Germinal center (tissue), 1 donor: ENCODE results near the gene NAALADL2.
"Not testable (repeated sequence)": the region's sequence is repeated elsewhere in the genome, so short reads cannot be mapped to it uniquely, and the experiment has no call there.

ENCODE experiments used
- DNase-seq: peaks from one replicate; pipeline ENCODE4 v3.0.0; 2012; ENCODE audit warnings: mixed read lengths, low spot score

The NAALADL2 gene

DNA sequence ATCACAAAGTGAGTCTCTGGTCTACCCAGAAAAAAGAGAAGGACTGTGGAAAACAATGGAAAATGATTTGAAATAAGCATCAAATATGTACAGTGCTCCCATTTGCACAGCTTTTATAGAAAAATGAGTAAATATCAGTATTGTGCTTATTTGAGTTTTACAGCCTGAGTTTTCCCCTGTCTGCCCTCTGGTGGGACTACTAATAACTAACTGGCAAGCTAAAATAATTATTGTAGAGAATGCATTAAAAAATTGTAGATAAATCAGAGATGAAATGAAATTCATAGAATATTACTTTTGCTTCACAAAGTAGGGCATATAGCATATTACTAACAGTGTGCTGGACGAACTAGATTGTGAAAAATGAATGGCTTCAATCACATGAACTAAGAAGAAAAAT is 287.1 kb downstream of the NAALADL2 start:
- DNase-seq, result no peak

DNA sequence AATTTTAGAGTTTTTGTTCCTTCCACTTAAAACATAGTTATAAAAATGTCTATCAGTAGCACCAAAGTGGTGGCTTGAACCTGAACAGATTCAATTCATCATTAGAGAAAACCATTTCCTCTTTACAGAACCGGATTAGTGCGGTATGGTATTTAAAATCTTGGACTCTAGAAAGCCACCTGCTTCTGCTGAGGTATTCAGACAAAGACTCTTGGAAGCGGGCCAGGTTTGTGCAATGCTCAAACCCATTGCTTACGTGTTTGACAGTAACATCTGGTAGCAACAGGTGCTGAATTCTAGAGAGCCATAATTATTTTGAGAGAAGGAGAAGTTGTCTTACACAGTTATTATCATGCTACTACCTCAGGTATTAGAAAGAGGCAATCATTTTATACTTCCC is 290.5 kb downstream of the NAALADL2 start:
- DNase-seq, result no peak

DNA sequence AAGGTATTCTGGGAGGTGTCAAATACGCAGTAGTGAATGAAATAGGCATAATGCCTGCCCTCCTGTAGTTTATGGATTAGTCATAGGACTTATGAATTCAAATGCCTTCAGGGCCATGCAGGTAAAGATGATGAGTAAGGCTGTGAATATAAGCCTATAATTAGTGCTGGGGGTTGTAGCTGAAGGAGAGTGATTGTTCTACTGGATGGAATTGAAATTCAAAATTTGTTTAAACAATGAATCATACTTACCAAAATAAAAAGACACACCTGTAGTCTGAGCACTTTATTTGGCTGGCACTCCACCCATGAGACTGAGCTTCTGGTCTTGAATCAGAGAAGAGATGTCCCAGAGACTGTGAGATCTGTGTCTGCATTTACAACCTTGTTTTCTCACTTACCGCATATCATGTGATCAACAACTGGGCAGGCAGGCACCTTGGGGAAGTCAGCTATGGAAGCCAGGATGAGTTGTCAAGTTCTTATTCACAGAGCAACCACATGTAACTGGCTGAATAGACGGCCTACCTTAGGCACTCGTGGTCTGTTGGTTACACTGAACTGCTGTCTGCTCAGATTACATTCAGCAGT is 291.8 kb downstream of the NAALADL2 start:
- DNase-seq, result no peak

DNA sequence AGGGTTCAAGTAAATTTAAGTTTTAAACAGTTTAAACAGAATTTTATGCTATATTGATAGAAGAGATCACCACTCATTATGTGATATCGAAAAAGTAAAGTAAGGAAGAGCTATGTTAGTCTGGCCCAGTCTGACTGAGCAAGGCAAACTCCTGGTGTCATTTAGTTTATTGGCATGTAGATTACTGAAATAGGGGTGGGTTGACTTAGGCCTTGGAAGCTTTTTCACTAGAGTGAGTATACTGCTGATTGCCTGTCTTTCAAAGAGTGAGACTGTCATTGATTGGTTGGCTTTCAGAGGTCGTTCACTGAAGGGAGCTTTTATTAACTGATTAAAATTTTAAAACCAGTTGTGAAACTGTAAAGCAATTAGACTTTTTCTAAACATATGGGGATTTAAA is 294.5 kb downstream of the NAALADL2 start:
- DNase-seq, result no peak

DNA sequence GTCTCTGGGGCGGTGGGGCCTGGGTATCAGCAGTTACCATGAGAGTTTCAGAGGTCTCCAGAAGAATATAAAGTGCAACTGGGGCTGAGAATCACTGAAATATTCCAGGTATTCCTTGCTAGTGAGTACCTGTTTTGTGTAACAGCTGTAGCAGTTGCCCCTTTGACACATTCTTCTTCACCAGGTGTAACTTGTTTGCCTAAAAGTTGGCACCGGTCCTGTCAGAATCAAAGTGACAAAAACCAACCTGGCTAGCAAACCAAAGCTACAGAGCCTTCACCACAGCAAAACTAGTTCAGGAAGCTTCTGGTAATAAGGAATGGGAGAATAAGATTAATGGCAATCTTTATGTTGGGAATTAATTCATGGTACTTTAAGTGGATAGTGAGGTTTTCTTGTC is 296.0 kb downstream of the NAALADL2 start:
- DNase-seq, result no peak

DNA sequence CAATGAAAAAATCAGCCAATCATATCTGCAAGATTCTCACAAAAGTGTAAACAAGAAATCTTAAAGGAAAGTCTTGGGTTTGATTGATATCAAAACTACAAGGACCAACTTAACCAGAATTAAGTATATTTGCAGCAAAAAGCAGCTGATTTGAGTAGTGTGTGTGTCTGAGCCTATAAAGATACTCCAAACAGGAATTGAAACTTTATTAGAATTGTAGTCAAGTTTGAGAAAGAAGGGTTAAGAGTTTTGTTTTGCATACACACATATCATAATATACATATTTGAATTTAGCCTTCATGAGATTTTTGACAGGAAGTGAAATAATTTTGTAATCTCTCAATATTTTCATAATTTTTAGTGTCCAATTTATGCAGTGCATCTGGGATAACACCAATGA is 300.1 kb downstream of the NAALADL2 start:
- no peak for DNase-seq

DNA sequence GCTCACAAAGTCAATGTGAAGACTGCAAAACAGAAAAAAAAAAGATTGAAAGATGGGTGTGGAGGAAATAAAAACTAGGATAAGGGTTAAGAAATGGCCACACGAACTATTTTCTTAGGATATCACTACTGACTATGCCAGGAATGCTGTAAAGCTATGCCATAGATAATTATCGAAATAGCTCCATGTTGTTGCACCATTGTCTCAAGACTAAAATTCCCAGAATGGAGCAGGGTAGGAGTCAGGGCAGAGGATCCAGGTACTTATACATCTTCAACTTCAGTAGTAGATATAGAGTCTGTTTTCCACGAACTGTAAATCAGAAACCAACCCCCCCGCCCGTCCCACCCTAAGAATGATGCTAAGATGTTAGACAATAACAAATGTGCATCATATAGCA is 302.2 kb downstream of the NAALADL2 start:
- DNase-seq, result no peak

DNA sequence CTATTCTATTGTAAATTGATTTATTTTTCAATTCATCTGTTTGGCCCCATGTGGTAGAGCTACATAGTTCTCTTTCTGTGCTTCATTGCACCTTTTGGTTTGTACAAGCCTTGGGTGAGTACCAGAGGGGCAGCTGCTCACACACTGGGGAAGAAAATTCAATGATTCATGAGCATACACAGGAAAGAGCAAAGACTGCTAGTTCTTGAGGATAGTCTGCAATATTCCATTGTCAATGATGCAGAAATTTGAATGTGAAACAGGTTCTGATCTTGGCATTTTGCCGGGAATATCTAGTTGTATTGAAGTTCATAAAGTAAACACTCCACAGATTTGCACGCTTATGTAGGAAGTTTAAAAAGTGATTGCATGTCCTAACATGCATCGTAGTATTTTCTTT is 304.6 kb downstream of the NAALADL2 start:
- DNase-seq, result no peak

DNA sequence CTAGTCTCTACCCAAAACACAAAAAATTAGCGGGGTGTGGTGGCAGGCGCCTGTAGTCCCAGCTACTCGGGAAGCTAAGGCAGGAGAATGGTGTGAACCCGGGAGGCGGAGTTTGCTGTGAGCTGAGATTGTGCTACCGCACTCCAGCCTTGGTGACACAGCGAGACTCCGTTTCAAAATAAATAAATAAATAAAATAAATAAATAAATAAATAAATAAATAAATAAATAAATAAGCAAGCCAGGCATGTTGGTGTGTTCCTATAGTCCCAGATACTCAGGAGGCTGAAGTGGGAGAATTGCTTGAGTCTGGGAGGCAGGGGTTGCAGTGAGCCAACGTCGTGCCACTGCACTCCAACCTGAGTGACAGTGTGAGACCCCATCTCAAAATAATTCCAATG is 314.0 kb downstream of the NAALADL2 start:
- not testable (repeated sequence) for DNase-seq

DNA sequence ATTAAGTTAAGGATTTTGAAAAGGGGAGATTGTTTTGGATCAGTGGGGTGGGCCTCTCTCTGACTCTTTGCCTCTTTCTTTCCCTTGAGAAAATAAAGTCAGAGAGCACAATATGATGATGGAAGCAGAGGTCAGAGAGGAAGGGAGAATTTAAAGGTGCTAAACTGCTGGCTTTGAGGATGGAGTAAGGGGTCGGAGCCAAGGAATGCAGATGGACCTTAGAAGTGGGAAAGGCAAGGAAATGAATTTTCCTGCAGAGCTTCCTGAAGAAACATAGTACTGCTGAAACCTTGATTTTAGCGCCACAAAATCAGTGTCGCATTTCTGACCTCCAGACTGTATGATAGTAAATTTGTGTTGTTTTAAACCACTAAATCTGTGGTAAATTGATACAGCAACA is 317.4 kb downstream of the NAALADL2 start:
- no peak for DNase-seq

DNA sequence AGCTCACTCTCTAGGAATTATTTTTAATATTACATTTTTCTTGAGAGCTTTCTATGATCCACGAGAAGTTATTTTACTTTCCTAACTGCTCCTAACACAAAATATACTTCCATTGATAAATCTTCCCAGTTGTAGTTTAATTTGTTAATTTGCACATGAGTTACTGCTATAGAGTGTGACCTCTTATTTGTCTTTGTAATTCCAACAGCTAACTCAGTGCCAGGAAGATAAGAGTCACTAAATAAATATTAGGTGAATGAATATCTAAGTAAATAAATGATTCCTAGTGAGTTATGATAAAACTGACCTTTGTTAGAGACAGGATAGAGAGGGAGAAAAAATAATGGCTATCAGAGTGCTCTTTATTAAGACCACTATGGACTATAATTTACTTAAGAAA is 319.9 kb downstream of the NAALADL2 start:
- DNase-seq, result no peak

DNA sequence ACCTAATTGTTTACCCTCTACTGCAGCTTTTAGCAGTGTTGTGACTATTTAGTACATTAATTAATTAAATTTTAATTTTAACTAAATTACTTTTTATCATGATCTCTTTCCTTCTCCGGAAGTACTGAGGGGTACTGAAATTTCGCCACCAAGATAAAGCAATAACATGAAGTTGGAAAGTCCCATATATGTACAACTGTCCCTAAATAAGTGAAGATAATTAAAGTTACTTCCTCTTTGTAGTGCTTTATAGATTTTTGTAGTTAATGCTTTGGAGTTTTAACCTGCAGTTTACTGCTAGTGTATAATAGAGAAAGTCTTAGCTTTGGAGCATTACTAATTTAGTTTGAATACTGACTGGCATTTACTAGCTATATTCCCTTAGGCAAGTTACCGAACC is 325.3 kb downstream of the NAALADL2 start:
- DNase-seq, result no peak

DNA sequence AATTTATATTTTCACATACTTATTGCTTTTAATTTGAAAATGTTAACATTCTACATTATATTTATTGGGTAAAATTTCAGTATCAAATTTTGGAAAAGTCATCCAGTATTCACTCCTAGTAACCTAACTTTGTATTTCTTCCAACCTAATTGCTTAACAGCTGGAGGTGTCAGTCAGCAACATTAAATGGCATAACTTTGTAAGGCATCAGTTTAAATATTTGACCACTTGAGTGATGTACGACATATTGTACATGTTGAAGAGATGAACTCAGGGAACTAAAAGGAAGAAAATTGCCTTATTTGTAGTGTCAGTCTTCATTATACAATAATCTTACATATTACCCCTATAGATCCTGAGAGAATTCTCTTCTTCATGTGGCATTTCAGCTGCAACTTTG is 326.8 kb downstream of the NAALADL2 start:
- no peak for DNase-seq

DNA sequence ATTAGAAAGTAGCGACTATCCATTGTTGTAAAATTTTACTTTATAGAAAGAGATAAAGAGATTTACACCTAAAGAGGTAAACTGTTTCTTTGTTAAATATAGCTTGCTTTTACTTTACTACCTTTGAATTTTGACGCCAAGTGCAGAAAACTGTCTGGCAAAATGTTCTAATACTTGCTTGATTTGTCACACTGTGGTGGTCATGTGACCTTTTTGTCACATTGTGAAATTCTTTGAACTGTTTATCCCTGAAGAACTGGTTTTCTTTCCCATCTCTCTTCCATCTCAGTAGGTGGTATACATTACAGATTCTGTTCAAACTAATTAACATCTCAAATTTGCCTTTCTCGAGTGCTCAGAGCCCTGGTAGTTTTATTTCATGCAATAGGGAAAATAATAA is 327.4 kb downstream of the NAALADL2 start:
- DNase-seq, result no peak

DNA sequence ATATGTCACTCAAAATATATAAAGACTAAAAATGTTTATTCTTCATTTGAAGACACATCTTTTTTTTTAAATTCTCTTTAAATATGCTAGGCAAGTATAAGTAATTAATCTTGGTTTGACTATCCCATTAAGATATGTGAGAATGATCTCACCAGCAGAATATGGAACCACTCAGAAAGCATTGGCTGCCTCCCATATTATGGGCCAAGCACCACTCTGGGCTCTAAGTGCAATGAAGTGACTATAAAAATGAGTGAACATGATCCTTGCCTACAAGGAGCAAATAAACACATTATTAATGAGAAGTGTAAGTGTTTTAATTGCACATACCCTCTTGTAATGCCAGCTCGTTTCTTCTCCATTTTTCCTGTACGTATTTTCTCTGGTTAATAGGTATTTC is 328.5 kb downstream of the NAALADL2 start:
- DNase-seq, result no peak

DNA sequence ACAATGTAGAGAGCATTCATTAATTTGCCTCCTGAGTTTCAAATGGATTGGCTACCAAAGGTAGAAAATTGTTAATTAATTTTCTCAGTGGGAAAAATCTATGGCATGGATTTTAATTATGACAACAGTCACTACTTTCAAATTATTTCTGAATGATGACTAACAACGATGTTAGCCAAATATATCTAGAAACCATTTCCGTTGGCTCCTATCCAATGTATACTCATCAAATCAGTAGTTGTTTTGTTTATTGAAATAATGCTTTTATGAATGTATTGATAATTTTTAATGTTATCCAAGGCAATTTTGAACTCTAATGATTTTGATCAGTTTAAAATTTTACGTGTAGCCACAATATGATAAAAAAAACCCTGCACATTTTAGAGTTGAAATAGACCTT is 333.4 kb downstream of the NAALADL2 start:
- no peak for DNase-seq

DNA sequence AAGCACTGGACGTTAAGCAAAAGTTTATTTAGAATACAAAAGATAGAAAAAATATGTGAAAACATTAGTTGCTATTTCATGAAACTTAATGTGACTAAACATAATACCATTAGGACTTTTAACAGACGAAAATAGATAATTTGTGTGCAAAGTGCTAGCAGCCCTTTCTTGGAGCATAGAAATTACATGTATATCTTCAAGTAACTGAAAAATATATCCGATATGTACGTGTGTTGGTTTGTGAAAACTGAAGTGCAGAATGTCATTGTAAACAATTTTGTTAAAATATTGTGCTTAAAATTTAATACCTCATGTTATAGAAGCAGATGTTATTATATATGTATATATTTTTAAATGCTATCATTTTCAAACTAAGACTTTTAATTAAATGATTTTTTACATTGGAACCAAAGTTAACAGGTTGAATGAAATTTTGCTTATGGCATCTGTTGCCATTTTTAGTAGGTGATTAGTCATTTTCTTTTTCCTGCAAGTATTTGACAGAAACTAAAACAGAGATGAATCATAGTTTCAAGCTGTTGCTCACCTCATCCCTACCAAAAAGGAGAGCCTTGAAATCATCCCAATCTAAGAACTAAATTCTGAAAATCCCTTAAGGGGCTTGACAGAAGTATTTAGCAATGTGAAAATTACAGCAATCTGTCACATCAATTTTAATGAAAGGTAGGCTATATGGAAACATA is 334.8 kb downstream of the NAALADL2 start:
- DNase-seq, result no peak

DNA sequence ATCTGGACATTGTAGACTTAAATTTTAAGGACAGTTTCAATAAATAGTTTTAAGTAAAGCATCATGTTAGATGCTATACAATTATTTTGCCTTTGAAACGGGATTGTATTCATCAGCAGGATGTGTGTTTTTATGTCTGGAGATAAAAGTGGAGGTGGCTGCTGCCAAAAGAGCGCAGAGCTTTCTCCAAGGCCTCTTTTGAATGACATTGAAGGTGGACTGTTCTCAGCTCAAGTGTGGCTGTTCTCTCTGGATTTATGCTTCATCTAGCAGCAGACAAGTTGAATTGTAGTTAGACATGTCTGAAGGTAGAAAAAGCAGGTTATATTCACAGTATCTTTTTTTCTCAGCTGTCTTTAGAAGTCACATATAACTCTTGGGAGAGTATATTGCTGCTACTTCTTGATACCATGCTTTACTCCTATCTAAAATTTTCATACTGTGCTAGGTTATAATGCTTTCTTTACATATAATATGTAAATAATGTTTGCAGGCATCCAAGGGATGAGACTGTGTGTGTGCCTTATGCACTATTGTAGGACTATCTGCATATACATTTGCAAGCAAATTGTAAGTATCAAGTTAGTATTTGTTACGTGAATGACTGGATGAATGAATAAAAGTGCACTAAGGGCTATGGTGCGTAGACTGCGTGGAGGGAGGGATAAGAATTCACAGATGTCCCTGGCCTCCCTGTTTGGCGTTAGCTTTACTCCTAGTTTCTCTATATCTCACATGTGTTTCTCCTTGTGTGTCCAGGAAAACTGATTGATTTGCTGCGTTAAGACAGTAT is 340.1 kb downstream of the NAALADL2 start:
- no peak for DNase-seq

DNA sequence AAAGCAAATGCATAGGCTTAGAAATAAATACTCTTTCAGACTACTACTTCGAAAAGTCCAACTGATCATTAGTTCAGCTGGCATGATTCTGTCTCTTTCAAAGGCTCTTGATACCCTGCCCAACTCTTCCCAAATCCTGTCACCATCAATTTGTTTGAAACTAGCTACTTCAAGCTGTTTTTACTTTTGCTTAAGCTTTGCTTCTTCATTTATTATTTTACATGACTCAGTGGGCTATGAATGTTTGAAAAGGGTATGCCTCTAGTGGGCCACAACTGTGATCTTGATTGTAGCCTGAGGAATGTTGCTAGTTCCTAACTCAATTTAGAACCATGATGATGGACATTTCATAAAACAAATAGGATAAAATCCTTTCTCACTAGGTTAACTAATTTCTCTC is 340.8 kb downstream of the NAALADL2 start:
- DNase-seq, result no peak

DNA sequence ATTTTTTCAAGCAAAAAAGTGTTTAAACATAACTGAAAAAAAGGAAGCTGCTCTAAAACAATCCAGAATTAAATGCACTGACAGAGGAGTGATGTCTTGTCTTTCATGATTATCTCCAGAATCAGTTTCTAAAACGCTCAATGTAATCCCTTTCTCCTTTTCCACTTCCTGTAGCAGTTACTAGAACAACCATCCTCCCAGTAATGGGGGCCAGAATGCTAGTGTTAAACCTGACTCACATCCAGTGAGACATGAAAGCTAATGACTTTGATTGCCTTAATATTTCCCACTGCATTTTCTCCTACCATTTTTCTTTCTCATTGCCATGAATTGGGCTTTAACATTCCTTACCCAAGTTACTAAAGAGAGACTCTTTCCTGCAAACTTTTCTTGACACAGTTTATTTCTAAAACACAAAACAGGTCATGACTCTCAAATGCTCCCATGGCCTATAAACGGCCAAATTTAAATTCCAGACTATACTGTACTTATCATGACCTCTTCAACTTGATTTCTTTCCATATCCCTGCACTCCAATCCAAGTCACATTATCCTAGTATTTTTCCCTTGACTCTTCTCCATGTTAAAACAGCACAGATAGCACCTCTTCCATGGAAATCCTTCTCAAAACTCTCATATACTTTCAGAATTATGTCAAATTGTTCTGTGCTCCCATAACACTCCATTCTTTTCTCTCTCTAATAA is 341.4 kb downstream of the NAALADL2 start:
- no peak for DNase-seq

DNA sequence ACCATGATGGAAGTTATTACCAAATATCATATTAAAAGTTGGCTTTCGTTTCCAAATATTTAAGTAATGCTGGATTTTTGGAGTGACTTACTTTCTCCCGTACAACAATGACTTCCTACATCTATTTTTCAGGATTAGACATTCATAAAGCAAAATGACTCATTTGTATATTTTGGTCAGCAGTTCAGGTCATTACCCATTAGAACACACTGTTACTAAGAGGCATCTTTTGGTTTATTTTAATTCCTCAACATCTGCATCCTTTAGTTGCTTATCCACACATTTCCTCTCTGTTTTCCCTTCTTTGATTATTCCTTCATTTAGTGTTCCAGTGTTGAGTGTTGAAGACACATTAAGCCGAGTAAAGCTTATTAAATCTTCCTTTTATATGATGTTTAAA is 348.2 kb downstream of the NAALADL2 start:
- DNase-seq, result no peak

DNA sequence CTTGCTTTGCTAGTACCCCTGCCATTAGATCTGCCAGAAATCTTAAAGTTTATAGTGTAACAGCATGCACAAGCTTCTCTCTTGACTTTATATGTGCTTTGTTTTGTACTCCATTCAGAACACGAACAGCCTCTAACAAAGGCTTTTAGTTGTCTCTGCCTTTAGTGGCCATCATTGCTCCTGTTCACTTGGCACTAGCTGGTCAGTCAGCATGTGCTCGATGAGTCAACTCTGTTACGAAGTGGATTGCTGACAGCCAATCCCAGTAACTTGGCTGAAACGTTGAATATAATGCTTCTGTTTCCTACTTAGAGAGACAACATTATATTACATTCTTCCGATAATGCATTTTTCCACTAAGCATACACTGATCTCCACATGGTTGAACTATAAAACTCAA is 349.2 kb downstream of the NAALADL2 start:
- DNase-seq, result no peak

DNA sequence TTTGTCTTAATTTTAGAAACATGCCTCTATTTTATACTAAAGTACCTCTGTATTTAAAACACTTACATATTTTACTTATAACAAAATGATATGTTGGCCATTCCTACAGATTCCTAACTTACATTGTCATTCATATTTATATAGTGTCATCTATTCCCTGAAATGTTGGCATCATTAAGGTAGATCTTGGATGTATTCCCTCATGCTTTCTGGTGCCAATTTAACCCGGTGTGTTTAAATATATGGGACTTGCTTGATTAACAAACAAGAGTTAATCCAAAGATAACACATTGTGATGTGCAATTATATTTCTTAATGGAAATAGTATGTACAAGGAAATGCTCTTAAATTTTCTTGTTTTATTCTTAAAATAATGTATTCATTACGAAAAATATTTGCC is 352.3 kb downstream of the NAALADL2 start:
- no peak for DNase-seq
